Measurements from ENCODE around the gene SCAI.
"Not testable (repeated sequence)": the region's sequence is repeated elsewhere in the genome, so short reads cannot be mapped to it uniquely, and the experiment has no call there.

The SCAI gene

GRCh38 chr9:125143377-125144090, at the start of gene SCAI:
TSS of gene SCAI (minus strand) at chr9:125143528. CDS start at chr9:125143437, 91 bp downstream.
- DNase-seq: peak; percentile 98

- DNase-seq: peak; percentile 40
Observed at GRCh38 chr9:125190361-125190801, 47.1 kb upstream of the SCAI start.

GRCh38 chr9:125189361-125190289, 46.3 kb upstream of the SCAI start, which contains the start of gene PPP6C:
TSS of gene PPP6C (minus strand) at chr9:125189803. CDS start at chr9:125189718, 85 bp downstream.
- DNase-seq: peak; percentile 93

GRCh38 chr9:125189011-125189360, 45.7 kb upstream of the SCAI start:
- no peak for DNase-seq

- no peak for DNase-seq
Observed at GRCh38 chr9:125183561-125183960, 40.2 kb upstream of the SCAI start.

GRCh38 chr9:125183054-125183453, 39.7 kb upstream of the SCAI start:
- DNase-seq: no peak

GRCh38 chr9:125181756-125182155, 38.4 kb upstream of the SCAI start:
- not testable (repeated sequence) for DNase-seq

GRCh38 chr9:125180876-125181275, 37.5 kb upstream of the SCAI start:
- no peak for DNase-seq

- not testable (repeated sequence) for DNase-seq
Observed at GRCh38 chr9:125179776-125180175, 36.4 kb upstream of the SCAI start.

GRCh38 chr9:125177888-125178287, 34.6 kb upstream of the SCAI start:
- DNase-seq: no peak

GRCh38 chr9:125176636-125177035, 33.3 kb upstream of the SCAI start:
- no peak for DNase-seq

- no peak for DNase-seq
Observed at GRCh38 chr9:125172031-125172755, 28.9 kb upstream of the SCAI start.

- no peak for DNase-seq
Observed at GRCh38 chr9:125169895-125170294, 26.6 kb upstream of the SCAI start.

GRCh38 chr9:125166762-125167161, 23.4 kb upstream of the SCAI start:
- DNase-seq: no peak

GRCh38 chr9:125162891-125163290, 19.6 kb upstream of the SCAI start:
- not testable (repeated sequence) for DNase-seq

- no peak for DNase-seq
Observed at GRCh38 chr9:125161284-125161918, 18.1 kb upstream of the SCAI start.

- DNase-seq: no peak
Observed at GRCh38 chr9:125160750-125161149, 17.4 kb upstream of the SCAI start.

- no peak for DNase-seq
Observed at GRCh38 chr9:125156551-125156950, 13.2 kb upstream of the SCAI start.

- no peak for DNase-seq
Observed at GRCh38 chr9:125153712-125154367, 10.5 kb upstream of the SCAI start.

GRCh38 chr9:125151730-125152129, 8.4 kb upstream of the SCAI start:
- DNase-seq: no peak

GRCh38 chr9:125150349-125151245, 7.3 kb upstream of the SCAI start:
- DNase-seq: no peak
